HG03575 (cell line): ENCODE results near the gene FUS.
"Not testable (repeated sequence)": the region's sequence is repeated elsewhere in the genome, so short reads cannot be mapped to it uniquely, and the experiment has no call there.

Experiments used
- ATAC-seq: cut with Tn5 transposase; IDR thresholded peaks from one replicate; pipeline ENCODE4 v1.9.1; 2021; ENCODE audit not compliant: unreplicated experiment, insufficient number of reproducible peaks, low FRiP score; ENCODE audit errors: extremely low read depth

Gene FUS

DNA sequence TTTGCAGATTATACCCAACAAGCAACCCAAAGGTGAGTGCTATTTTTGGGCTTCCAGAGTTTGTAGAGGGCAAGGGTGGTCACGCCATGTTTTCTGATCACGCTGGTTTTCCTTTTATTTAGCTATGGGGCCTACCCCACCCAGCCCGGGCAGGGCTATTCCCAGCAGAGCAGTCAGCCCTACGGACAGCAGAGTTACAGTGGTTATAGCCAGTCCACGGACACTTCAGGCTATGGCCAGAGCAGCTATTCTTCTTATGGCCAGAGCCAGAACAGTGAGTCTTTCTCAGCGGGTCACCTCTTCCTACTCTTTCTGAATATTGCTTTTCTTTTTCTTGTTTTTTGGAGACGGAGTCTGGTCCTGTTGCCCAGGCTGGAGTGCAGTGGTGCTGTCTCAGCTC is 2.5 kb downstream of the FUS start:
- ATAC-seq: no peak

DNA sequence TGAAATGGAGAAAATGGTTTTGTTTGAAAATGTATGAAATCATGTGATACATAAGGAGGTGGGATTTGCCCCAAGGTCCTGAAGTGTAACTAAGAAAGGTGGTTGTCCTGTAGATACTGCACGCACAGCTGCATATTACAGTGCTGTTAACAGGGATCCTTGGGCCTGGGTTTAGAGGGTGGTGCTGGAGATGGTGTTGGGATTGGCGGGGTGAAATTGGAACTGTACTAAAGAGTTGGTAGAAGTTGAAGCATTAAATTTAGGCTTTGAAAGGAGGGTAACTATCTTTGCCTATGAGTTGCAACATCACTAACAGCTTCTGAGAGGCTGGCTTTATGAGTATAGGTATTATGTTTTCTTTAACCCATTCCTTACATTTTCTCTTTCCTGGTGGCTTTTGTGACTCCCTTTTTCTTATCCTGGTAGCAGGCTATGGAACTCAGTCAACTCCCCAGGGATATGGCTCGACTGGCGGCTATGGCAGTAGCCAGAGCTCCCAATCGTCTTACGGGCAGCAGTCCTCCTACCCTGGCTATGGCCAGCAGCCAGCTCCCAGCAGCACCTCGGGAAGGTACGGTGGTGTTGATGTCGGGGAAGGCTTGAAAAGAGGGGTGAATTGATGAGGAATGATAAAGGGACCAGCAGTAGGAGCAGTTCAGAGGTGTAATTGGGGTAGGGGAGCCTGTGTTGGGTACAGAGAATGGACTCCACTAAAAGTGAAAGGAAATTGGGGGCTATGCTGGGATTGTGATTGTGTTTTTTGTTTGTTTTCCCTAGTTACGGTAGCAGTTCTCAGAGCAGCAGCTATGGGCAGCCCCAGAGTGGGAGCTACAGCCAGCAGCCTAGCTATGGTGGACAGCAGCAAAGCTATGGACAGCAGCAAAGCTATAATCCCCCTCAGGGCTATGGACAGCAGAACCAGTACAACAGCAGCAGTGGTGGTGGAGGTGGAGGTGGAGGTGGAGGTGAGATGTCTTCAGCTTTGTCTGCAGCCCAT is 3.8 kb downstream of the FUS start:
- ATAC-seq: no peak

DNA sequence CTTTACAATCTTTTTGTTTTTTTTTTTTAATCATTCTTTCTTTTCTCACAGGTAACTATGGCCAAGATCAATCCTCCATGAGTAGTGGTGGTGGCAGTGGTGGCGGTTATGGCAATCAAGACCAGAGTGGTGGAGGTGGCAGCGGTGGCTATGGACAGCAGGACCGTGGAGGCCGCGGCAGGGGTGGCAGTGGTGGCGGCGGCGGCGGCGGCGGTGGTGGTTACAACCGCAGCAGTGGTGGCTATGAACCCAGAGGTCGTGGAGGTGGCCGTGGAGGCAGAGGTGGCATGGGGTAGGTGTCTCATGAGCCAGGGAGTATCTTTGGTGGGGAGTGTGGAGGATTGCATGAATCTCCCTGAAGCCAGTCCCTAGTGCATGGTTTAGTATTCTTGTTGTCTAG is 4.9 kb downstream of the FUS start:
- ATAC-seq: no peak

DNA sequence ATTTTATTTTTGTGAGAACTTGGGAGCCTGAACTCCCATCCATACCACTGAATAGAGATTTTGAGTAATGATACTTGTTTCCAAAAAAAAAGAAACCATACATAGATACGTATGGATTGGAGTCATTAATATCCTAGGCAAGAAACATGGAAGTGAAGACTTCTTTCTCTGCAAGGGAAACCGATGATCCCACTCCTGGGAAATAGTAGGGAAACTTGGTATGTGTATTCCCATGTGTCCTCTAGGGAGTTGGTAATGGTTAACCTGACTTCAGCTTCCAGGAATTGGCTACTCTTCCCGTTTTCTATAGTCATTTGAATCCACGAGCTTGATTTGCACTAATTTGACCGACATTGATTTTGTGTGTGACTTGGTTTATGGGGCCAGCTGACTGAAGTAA is 5.4 kb downstream of the FUS start:
- no peak for ATAC-seq

DNA sequence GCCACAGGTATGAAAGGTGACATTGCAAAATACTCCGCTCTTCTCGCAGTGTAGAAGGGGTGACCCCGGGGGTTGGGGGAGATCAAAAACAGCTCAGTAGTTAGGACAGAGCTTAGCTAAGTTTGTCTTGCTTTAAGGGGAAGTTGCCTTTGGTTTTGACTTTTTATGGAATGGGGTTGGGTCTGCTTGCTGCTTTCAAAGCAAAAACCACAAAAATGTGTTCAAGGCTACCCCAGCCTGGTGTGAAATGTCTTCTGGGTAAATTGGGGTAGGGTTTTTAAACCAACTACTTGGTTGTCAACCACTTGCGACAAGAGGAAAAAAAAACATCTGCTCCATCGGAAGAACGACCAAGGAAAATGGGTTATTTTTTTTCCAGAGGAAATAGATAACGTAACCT is 6.2 kb downstream of the FUS start:
- ATAC-seq: no peak

DNA sequence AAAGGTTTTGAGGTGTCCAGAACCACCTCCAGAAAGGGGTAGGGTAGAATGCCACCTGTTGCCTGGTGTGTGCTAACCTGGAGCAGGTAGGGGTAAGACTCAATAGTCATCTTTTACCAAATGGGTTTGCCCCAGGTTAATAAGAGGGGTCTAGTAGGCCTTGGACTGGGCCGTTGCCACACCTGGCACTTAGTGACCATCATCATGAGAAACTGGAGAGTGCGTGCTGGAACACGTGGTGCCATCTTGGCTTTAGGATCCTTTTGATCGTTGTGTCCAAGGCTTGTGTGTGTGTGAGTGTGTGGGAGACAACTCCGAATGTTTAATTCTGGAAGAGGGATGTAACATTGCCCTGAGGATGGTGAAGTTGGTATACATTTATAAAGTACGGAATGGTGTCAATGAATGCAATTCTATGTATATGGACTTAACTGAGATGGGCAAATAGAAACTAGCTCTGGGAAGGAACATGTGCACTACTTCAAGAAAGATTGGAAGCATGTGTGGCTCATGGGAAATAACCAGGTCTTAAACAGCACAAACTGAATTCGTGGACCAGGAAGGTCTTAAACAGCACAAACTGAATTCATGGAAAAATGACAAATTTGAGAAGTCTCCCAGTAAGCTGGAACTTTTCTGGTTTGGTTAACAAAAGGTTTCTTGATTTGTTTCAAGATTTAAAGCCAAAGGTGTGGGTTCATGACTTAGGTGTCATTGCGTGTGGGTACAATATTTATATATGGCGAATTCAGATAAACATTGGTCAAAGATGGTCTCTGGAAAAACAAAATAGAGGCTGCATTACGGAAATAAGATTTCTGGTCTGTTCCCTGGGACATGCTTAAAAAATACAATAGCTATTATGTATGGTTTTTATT is 7.2 kb downstream of the FUS start:
- no peak for ATAC-seq

DNA sequence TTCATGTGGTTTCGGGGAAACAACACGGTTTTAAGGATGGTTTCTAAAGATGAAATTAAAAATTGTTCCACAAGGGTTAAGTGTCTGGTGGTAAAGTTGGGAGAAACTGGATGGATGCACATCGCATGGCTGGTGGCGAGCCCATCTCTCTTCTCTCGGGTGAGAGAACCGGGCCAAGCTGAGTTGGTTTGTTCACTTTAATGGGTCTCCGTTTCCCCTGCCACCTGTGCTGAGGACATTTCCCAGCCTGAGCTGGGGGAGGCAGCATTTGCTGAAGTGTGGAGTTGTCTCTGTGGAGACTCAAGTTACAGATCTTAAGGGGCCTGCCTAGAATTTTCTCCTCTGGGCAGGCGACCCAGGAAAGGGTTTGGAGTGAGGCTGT is 7.9 kb downstream of the FUS start:
- ATAC-seq: no peak

DNA sequence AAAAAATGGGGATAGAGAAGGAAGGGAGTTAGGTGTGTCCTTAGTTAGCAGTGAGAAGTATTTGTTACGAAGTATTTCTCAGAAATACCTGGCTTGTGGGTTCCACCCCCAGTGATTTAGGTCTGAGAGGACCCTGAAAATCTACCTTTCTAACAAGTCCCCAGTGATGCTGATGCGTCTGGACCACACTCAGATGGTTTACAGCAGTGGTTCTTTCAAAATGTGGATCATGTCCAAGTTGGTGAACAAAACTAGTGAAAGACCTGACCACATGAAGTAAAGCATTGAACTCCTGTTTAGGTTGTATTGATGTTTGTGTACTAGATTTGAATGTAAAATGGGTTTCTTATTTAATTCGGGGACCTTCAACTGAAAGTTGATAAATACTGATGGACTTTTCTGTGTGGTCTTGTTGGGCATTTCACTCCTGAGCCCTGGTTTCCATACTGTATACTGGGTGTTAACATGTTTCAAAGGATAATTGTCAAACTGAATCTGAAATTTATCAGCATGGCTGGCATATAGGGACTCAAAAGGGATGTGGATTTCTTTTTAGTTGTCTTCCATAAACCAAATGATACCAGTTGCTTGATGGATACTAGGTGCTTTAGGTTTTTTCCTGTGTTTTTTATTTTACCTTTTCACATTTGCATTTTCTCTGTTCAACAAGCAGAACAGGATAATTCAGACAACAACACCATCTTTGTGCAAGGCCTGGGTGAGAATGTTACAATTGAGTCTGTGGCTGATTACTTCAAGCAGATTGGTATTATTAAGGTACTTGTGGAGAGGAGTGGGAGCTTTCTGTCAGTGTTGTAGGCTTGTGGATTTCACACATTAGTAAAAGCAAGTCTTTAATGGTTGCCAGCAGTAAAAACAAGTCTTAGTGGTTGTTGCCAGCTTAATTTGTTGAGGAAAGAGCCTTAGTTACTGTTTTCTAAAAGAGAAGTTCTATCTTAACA is 8.8 kb downstream of the FUS start:
- ATAC-seq: no peak

DNA sequence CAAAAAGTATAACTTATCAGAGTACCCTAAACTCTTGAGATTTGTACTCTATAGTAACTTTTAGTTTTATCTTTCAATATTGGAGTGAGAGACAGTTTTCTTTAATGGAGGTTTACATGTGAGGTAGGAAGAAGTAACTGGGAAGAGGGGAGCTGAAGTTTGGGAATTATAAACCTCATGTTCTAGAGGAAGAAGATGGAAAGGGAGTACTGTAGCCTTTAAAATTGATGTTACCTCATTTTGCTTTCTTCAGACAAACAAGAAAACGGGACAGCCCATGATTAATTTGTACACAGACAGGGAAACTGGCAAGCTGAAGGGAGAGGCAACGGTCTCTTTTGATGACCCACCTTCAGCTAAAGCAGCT is 9.5 kb downstream of the FUS start:
- no peak for ATAC-seq

DNA sequence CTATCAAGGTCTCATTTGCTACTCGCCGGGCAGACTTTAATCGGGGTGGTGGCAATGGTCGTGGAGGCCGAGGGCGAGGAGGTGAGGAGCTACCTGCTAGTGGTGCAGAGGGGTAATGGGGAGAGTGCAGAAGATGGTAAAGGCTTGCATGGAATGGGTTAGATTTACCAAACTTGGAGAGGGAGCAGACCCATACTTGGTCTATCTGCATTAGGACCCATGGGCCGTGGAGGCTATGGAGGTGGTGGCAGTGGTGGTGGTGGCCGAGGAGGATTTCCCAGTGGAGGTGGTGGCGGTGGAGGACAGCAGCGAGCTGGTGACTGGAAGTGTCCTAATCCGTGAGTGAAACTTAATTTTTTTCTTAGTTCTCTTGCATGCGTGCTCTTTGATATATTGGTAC is 10.1 kb downstream of the FUS start:
- ATAC-seq: no peak

DNA sequence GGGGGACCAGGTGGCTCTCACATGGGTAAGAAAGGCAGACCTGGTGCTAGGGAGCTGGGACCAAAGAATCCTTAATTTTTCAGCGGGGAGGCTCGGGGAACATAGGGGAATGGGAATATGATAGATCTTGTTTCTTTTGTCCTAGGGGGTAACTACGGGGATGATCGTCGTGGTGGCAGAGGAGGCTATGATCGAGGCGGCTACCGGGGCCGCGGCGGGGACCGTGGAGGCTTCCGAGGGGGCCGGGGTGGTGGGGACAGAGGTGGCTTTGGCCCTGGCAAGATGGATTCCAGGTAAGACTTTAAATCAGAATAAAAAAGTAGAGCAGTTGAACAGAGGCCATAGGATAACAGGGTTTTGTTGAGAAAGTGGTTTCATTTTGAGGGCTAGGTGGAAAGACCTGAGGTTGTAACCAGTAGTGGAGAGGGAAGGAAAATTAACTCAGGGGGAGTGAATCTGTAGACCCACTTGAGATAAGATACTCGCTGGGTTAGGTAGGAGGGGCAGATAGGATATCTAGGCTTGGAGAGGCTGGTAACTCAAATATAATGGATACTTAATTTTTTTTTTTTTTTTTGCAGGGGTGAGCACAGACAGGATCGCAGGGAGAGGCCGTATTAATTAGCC is 11.0 kb downstream of the FUS start:
- ATAC-seq: no peak

DNA sequence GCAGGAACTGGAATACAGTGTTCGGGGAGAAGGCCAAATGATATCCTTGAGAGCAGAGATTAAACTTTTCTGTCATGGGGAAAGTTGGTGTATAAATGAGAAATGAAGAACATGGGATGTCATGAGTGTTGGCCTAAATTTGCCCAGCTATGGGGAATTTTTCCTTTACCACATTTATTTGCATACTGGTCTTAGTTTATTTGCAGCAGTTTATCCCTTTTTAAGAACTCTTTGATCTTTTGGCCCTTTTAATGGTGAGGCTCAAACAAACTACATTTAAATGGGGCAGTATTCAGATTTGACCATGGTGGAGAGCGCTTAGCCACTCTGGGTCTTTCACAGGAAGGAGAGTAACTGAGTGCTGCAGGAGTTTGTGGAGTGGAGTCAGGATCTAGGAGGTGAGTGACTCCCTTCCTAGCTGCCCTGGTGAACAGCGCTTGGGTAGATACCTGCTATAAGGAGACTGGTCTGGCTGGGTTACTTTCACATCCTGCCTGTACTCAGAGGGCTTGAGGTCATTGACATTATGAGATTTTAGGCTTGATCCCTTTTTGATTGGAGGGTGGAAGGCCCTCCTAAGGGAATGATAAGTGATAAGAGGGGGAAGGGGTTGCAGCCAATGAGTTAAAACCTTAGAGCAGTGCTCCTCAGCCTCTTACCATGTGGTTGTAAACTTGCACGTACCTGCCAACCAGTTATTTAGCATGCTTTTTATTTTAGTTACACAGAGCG is 11.9 kb downstream of the FUS start:
- ATAC-seq: no peak

DNA sequence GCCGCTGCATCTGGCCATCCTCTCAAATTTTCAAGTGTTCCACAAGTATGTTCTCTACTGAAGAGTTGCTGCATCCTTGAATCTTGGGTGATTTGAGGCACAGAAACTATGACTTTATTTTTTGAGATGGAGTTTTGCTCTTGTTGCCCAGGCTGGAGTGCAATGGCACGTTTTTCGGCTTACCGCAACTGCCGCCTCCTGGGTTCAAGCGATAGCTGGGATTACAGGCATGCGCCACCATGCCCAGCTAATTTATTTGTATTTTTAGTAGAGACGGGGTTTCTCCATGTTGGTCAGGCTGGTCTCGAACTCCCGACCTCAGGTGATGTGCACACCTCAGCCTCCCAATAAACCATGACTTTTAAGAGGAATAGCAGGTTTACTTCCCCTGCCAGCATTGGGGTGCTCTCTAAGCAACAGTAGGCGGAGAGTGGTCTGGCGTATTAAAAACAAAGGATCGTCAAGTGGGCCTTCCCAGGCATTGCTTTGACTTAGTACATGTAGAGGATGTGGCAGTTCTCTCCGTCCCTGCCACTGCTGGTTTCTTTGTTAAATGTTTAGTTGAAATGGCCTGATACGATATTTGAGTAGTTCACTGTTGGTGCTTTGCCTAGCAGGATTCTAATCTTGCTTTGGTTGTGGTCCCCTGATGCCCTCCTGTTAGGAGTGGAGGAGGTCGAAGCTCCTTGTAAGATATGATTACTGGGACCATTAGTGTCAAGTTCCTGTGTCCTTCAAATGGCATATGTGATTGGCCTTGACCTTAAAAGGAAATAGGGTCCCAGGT is 13.1 kb downstream of the FUS start:
- no peak for ATAC-seq

DNA sequence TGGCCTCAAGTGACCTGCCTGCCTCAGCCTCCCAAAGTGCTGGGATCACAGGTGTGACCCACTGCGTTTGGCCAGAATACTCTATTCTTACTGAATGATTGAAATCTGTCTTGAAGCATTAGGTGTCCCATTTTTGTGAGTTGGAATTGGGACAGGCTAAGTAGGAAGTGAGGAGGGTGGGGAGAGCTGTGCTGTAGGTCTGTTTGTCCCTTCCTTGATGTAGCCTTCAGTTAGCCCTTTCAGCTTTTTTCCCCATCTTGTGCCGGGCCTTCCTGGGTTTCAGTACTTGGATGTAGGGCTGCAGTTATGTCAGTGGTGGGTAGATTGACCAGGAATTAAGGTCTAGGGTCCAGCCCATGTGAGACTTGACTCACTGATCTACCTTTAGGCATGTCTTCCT is 13.9 kb downstream of the FUS start:
- no peak for ATAC-seq

DNA sequence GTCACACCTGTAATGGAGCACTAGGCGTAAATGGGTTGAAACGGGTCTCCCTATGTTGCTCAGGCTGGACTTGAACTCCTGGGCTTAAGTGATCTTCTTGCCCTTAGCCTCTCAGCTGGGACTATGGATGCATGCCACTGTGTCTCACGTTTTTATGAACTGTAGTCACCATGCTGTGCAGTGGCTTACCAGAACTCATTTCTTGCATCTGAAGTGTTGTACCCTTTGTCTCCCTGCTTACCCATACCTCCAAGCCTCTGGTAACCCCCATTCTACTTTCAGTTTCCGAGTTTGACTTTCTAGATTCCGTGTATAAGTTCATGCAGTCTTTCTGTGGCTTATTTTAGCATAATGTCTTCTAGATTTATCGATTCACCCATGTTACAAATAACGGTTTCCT is 15.0 kb downstream of the FUS start:
- no peak for ATAC-seq

DNA sequence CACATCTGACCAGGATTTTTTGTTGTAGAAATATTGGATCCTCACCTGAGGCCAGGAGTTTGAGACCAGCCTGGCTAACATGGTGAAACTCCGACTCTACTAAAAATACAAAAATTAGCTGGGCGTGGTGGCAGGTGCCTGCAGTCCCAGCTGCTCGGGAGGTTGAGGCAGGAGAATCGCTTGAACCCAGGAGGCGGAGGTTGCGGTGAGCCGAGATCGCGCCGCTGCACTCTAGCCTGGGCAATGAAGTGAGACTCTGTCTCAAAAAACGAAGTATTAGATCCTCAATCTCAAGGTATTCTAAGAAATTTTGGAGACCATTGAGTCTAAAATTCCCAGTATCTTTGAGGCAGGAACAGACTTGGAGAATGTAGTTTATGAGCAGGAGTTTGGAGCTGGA is 15.9 kb downstream of the FUS start:
- ATAC-seq: not testable (repeated sequence)

DNA sequence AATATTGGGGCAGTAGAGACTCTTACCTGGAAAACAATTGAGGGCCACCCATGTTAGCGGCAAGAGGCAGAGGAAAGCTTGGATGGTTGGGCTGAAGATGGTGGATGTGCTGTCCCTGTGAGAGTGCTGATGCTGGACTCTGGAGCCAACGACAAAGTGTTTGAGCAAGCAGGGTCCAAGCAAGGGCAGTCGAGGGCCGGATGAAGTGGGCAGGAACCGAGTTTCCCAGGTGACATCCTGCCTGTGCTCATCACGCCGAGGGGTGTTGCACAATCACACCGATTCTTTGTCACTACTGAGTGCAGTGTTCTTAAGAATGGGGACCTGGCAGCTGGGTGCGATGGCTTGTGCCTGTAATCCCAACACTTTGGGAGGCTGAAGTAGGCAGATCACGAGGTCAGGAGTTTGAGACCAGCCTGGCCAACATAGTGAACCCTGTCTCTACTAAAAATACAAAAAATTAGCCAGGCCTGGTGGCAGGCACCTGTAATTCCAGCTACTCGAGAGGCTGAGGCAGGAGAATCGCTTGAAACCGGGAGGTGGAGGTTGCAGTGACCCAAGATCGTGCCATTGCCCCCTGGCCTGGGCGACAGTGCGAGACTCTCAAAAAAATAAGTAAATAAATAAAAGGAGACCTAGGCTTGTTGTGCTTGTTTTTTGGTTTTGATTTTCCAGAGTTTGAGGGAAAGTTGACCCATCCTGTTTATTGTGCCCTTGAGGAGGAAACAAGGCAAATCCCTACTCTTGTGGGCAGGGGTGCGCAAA is 16.6 kb downstream of the FUS start:
- ATAC-seq: no peak
